BJ (cell line): Measurements from ENCODE around the gene FOXN1. TPM values are rescaled to one million over a fixed set of nuclear protein-coding genes. Genes with fewer than 3 reads are reported as not detected.

Experiments
- CTCF ChIA-PET: fragments of 350-600 bp; formaldehyde crosslinking; extraction: SDS; loops from one replicate; lab custom pipeline; 2021; ENCODE audit warnings: antibody characterized with exemption, inconsistent platforms; lab: Yijun Ruan, JAX
- POLR2A ChIA-PET: fragments of 300-600 bp; sonication (Branson Sonifier 250); formaldehyde crosslinking; extraction: SDS; loops from one replicate; lab custom pipeline; 2021; ENCODE audit warnings: antibody characterized with exemption; lab: Charles Lee
- DNase-seq: peaks from one replicate; pipeline ENCODE4 v3.0.0-alpha.2; 2011; ENCODE audit warnings: low read depth
- H3K27me3 ChIP-seq: 2 replicates; pipeline ENCODE4 v1.6.0; 2011; ENCODE audit warnings: low read length; ENCODE audit not compliant: control insufficient read depth, insufficient read depth
- H3K36me3 ChIP-seq: 2 replicates; pipeline ENCODE4 v1.5.1; 2011; ENCODE audit warnings: low read length; ENCODE audit not compliant: control insufficient read depth, insufficient read depth
- H3K4me3 ChIP-seq: 2 replicates; pipeline ENCODE4 v1.5.1; 2011; ENCODE audit warnings: low read depth, mild to moderate bottlenecking, control low read depth, low read length
- polyA plus RNA-seq: library from polyadenylated mRNA; depleted of rRNA; stranded (reverse); fragments of >200 nt; gene quantifications from 2 replicates; pipeline ENCODE4 v1.2.3, GENCODE V29; 2011
- TF ChIP-seq, protein P1 (sequence below): IDR thresholded peaks from 2 replicates; pipeline ENCODE4 v1.5.1; 2011; ENCODE audit warnings: low read depth, mild to moderate bottlenecking, control low read depth, inconsistent platforms, low read length, moderate library complexity; ENCODE audit not compliant: insufficient read depth

Gene FOXN1
- polyA plus RNA-seq, 1 experiment = not detected

GRCh38 chr17:28532050-28532960 lies 26.2 kb downstream of the FOXN1 start:
- Histone ChIP-seq H3K4me3 (no peak overlapping the region), H3K36me3 (no peaks in the 10 kb centered on the region), H3K27me3 (peaks cover 2% of the 10 kb centered on the region; the same call in 1 of the 2 replicates)
- TF ChIP-seq, protein P1, sequence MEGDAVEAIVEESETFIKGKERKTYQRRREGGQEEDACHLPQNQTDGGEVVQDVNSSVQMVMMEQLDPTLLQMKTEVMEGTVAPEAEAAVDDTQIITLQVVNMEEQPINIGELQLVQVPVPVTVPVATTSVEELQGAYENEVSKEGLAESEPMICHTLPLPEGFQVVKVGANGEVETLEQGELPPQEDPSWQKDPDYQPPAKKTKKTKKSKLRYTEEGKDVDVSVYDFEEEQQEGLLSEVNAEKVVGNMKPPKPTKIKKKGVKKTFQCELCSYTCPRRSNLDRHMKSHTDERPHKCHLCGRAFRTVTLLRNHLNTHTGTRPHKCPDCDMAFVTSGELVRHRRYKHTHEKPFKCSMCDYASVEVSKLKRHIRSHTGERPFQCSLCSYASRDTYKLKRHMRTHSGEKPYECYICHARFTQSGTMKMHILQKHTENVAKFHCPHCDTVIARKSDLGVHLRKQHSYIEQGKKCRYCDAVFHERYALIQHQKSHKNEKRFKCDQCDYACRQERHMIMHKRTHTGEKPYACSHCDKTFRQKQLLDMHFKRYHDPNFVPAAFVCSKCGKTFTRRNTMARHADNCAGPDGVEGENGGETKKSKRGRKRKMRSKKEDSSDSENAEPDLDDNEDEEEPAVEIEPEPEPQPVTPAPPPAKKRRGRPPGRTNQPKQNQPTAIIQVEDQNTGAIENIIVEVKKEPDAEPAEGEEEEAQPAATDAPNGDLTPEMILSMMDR = no peak
- no peak for DNase-seq
- ChIA-PET POLR2A (no interaction called here), CTCF (interaction anchor here (1.8 to 2.2 kb wide), 3 partner anchors 8 to 37 kb away, joined by 6 read pairs; no protein-coding TSS in a partner anchor)

DNA sequence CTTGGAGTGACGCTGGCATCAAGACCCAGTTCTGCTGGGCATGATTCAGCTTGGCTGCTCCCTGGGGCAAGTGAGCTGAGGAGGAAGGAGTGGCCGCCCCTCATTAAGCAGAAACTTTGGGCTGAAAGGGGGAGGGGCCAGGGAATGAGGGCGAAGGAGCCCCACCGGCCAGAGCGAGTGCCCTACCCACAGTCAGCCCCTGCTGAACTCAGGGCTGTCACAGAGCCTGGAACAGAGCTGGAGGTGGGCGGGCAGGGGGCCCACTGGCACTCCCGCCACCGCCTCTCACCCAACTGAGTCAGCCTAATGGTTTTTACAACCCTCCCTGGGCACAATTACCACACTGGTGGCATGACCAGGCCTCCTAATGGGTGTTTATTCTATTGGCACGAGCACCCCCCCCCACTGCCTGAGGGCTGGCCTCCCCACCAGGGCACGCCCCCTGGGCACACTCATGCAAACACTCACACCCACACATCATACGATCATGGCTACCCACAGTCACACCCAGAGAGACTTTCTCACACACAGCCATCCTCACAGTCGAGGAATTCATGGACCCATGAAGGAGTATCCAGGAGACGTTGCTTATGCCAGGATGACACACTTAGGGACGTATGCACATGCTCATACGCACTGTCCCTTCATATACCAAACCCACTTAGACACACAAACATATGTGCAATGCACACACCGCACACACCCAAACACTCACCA lies 27.1 kb downstream of the FOXN1 start:
- CTCF ChIA-PET = interaction anchor here (0.6 to 2.2 kb wide), 2 partner anchors 14 to 21 kb away, joined by 3 to 6 read pairs; no protein-coding TSS in a partner anchor
- Histone ChIP-seq H3K36me3 (no peaks in the 10 kb centered on the region), H3K27me3 (peaks cover 2% of the 10 kb centered on the region), H3K4me3 (no peak overlapping the region)
- TF ChIP-seq, protein P1 = no peak
- POLR2A ChIA-PET = no interaction called here
- DNase-seq = no peak

DNA sequence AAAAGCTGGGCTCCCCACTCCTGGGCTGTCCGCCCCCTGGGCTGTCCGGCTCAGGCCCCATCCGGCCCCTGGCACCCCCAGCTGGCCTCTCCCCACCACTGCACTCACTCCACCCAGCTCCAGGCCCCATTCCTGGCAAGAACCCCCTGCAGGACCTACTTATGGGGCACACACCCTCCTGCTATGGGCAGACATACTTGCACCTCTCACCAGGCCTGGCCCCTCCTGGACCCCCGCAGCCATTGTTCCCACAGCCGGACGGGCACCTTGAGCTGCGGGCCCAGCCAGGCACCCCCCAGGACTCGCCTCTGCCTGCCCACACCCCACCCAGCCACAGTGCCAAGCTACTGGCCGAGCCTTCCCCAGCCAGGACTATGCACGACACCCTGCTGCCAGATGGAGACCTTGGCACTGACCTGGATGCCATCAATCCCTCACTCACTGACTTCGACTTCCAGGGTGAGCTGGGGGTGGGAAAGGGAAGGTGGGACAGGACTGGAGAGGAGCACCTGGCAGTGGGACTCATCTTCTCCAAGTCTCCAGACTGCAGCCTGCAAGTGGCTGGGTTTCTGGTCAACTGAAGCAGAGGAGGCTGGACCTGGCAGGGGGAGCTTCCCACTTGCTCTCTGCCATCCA lies 28.7 kb downstream of the FOXN1 start:
- no peak overlapping the region for H3K4me3 ChIP-seq
- peaks cover 3% of the 10 kb centered on the region for H3K27me3 ChIP-seq
- DNase-seq = no peak
- TF ChIP-seq, protein P1 = no peak
- ChIA-PET POLR2A (no interaction called here), CTCF (interaction anchor here (4.3 to 8.5 kb wide), 2 partner anchors 14 to 39 kb away, joined by 27 to 155 read pairs; no protein-coding TSS in a partner anchor)
- no peaks in the 10 kb centered on the region for H3K36me3 ChIP-seq

DNA sequence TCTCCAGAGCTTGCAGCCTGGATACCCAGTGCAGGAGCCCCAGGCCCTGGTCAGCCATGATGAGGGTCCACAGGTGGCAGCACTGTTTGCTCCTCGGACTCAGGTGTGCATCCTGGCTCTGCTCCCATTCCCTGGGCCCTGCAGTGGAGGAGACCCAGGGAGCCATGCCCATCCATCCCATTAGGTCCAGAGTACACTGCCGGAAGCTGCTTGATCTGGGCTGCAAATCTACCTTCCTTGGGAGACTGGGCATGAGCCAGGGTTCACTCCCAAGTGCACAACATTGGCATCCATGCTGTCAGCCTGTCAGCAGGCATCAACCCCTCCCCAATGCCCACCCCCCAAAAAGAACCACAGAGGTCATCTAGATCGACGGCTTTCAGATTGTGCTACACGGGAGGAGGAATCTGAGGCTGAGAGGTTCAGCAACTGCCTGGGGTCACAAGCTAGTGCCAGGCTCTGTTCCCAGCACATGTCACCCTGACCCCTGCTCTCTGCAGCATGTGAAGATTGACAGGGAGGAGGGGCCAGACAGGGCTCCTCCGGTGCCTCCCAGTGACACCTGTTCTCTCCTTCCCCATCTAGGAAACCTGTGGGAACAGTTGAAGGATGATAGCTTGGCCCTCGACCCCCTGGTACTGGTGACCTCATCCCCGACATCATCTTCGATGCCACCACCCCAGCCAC lies 30.5 kb downstream of the FOXN1 start:
- no peaks in the 10 kb centered on the region for H3K36me3 ChIP-seq
- H3K27me3 ChIP-seq = peaks cover 2% of the 10 kb centered on the region
- TF ChIP-seq, protein P1 = no peak
- ChIA-PET CTCF (interaction anchor here (1.0 to 8.5 kb wide), 4 partner anchors 8 to 41 kb away, joined by 4 to 155 read pairs (median 17); no protein-coding TSS in a partner anchor), POLR2A (interaction anchor here (0.5 kb wide), 1 partner anchor 23 kb away, joined by 4 read pairs; no protein-coding TSS in a partner anchor)
- DNase-seq = no peak
- H3K4me3 ChIP-seq = no peak overlapping the region
